ENCODE measurements around the gene TAGLN2. TPM values are rescaled to one million over a fixed set of nuclear protein-coding genes. Genes with fewer than 3 reads are reported as not detected.
"Not testable (repeated sequence)": the region's sequence is repeated elsewhere in the genome, so short reads cannot be mapped to it uniquely, and the experiment has no call there.

The TAGLN2 gene
- total and polyA plus RNA-seq, 10 of the 15 experiments (the other 5 are each of a cell fraction or from before 2014, with no cell fraction given) = 155 to 611 (median 363) TPM

DNA sequence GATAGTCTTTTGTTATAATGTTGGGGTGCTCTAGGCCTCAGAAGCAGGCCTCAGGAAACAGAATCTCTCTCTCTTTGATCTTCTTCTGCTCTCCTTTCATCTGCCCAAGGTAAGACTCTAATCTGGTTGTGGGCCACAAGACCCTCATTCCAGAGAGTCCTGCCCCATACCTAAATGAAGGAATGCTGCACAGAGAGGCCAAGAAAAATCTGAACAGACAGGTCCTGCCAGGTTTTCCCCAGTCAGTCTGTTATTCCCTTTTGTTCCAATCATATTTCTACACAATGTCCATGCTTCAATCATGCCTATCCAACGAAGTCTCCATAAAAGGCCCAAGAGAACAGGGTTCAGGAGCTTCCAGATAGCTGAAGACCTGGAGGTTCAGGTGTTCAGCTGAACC, 18.3 kb downstream of the TAGLN2 start:
- BruUV-seq (replicated peaks) = no TSS peak
- no peak for FAIRE-seq

GRCh38 chr1:159904036-159904435, 21.3 kb downstream of the TAGLN2 start:
- SMC1A ChIA-PET (ENCODE audit: uncharacterized antibody, unreplicated experiment) = interaction anchor here (1.0 to 1.6 kb wide), 4 partner anchors 10 to 119 kb away, joined by 3 to 4 read pairs (median 4); no protein-coding TSS in a partner anchor
- H3K4me2 ChIP-seq (ENCODE audit: control insufficient read depth, insufficient read depth); H3K79me2 ChIP-seq (ENCODE audit: control insufficient read depth, insufficient read depth, low read length); H3K27me3 ChIP-seq (replicated peaks in 1 of 2; ENCODE audit: control insufficient read depth in 2 of 2, insufficient read depth in 2 of 2, low read length in 1 of 2); H3K4me3 ChIP-seq; H3K27ac ChIP-seq (ENCODE audit: control insufficient read depth, insufficient read depth); DNase-seq (ENCODE audit: low read depth, low spot score); H3K9me3 ChIP-seq (replicated peaks; ENCODE audit: control insufficient read depth, insufficient read depth, low read length); BruUV-seq (replicated peaks); H2AFZ ChIP-seq (ENCODE audit: control insufficient read depth, low read depth, low read length); ATAC-seq; H3K4me1 ChIP-seq (ENCODE audit: control insufficient read depth, insufficient read depth, low read length); in situ Hi-C loops (cut with MboI); H3K36me3 ChIP-seq (ENCODE audit: control insufficient read depth in 2 of 2, insufficient read depth in 2 of 2, low read length in 1 of 2); intact Hi-C loops (cut with micrococcal nuclease; ENCODE audit: unreplicated experiment); POLR2A ChIA-PET; H3K9ac ChIP-seq (ENCODE audit: control insufficient read depth, insufficient read depth, low read length); H4K20me1 ChIP-seq (ENCODE audit: control insufficient read depth, insufficient read depth); FAIRE-seq: not testable (repeated sequence)
- CTCF ChIA-PET = interaction anchor here (0.7 to 8.9 kb wide), 4 partner anchors 9 to 205 kb away, joined by 3 to 68 read pairs (median 6); no protein-coding TSS in a partner anchor
- RAD21 ChIA-PET (ENCODE audit: unreplicated experiment) = interaction anchor here (0.9 to 1.4 kb wide), 2 partner anchors 11 to 19 kb away, joined by 4 to 5 read pairs; no protein-coding TSS in a partner anchor
- WGBS (ENCODE audit: insufficient coverage, insufficient replicate concordance, low lambda C conversion rate, missing lambda C conversion rate) = 79% methylated on average over 3 of the region's 3 CpGs

More for the DNA sequence above, 18.3 kb downstream of the TAGLN2 start:
- Histone ChIP-seq H3K9me3 (replicated peaks; ENCODE audit: control insufficient read depth, insufficient read depth, low read length) (no peaks in the 10 kb centered on the region; the same call in 2 of the 3 replicates), H3K4me2 (ENCODE audit: control insufficient read depth, insufficient read depth) (no peak overlapping the region), H3K79me2 (ENCODE audit: control insufficient read depth, insufficient read depth, low read length) (no peaks in the 10 kb centered on the region; the same call in 1 of the 2 replicates), H3K36me3 (ENCODE audit: control insufficient read depth in 2 of 2, insufficient read depth in 2 of 2, low read length in 1 of 2) (no peaks in the 10 kb centered on the region), H3K9ac (ENCODE audit: control insufficient read depth, insufficient read depth, low read length) (no peak overlapping the region), H3K4me1 (ENCODE audit: control insufficient read depth, insufficient read depth, low read length) (peaks cover 22% of the 10 kb centered on the region), H3K27me3 (replicated peaks in 1 of 2; ENCODE audit: control insufficient read depth in 2 of 2, insufficient read depth in 2 of 2, low read length in 1 of 2) (no peaks in the 10 kb centered on the region), H4K20me1 (ENCODE audit: control insufficient read depth, insufficient read depth) (no peaks in the 10 kb centered on the region), H3K4me3 (no peak overlapping the region), H2AFZ (ENCODE audit: control insufficient read depth, low read depth, low read length) (no peak overlapping the region), H3K27ac (ENCODE audit: control insufficient read depth, insufficient read depth) (no peak overlapping the region)
- in situ Hi-C loops (cut with MboI) (no loop called here), intact Hi-C loops (cut with micrococcal nuclease; ENCODE audit: unreplicated experiment) (no loop called here)
- CTCF ChIA-PET = interaction anchor here (1.4 to 8.9 kb wide), 3 partner anchors 15 to 16 kb away, joined by 3 to 68 read pairs (median 5); no protein-coding TSS in a partner anchor
- SMC1A ChIA-PET (ENCODE audit: uncharacterized antibody, unreplicated experiment) = interaction anchor here (1.1 to 1.5 kb wide), 2 partner anchors 12 to 14 kb away, joined by 4 to 7 read pairs; no protein-coding TSS in a partner anchor
- 21% methylated on average over 1 of the region's 1 CpG for WGBS (ENCODE audit: insufficient coverage, insufficient replicate concordance, low lambda C conversion rate, missing lambda C conversion rate)
- ATAC-seq (no peak), DNase-seq (ENCODE audit: low read depth, low spot score) (no peak)
- no peak for TF ChIP-seq SMARCA5 (IDR thresholded peaks at IDR 0.05)
- TF ChIP-seq, protein P1, sequence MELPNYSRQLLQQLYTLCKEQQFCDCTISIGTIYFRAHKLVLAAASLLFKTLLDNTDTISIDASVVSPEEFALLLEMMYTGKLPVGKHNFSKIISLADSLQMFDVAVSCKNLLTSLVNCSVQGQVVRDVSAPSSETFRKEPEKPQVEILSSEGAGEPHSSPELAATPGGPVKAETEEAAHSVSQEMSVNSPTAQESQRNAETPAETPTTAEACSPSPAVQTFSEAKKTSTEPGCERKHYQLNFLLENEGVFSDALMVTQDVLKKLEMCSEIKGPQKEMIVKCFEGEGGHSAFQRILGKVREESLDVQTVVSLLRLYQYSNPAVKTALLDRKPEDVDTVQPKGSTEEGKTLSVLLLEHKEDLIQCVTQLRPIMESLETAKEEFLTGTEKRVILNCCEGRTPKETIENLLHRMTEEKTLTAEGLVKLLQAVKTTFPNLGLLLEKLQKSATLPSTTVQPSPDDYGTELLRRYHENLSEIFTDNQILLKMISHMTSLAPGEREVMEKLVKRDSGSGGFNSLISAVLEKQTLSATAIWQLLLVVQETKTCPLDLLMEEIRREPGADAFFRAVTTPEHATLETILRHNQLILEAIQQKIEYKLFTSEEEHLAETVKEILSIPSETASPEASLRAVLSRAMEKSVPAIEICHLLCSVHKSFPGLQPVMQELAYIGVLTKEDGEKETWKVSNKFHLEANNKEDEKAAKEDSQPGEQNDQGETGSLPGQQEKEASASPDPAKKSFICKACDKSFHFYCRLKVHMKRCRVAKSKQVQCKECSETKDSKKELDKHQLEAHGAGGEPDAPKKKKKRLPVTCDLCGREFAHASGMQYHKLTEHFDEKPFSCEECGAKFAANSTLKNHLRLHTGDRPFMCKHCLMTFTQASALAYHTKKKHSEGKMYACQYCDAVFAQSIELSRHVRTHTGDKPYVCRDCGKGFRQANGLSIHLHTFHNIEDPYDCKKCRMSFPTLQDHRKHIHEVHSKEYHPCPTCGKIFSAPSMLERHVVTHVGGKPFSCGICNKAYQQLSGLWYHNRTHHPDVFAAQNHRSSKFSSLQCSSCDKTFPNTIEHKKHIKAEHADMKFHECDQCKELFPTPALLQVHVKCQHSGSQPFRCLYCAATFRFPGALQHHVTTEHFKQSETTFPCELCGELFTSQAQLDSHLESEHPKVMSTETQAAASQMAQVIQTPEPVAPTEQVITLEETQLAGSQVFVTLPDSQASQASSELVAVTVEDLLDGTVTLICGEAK (IDR thresholded peaks at IDR 0.05; ENCODE audit: borderline replicate concordance) = no peak
- TF ChIP-seq BHLHE40 (IDR thresholded peaks at IDR 0.05; ENCODE audit: borderline replicate concordance in 1 of 2, low read depth in 2 of 2, low read length in 1 of 2) = no peak
- RAD21 ChIA-PET (ENCODE audit: unreplicated experiment) = interaction anchor here (1.5 kb wide), 1 partner anchor 14 kb away, joined by 5 read pairs; no protein-coding TSS in a partner anchor
- POLR2A ChIA-PET = no interaction called here

All from GM12878 (cell line).